Neural cell (in vitro differentiated cells): ENCODE measurements around the gene ITGA8. TPM values are rescaled to one million over a fixed set of nuclear protein-coding genes. Genes with fewer than 3 reads are reported as not detected.

Source experiments
- H2AFZ ChIP-seq: fragments of 200-600, 300-800 bp; sonication (generic), shearing (Covaris generic); 2 replicates; pipeline ENCODE4 v1.6.0; 2014; ENCODE audit warnings: low read depth, mild to moderate bottlenecking, antibody characterized with exemption, low read length, moderate library complexity
- H3F3A ChIP-seq: fragments of 200-600 bp; shearing (Covaris generic); 2 replicates; pipeline ENCODE4 v1.6.1; 2016; ENCODE audit warnings: mild to moderate bottlenecking, moderate library complexity, mixed read lengths, antibody characterized with exemption, low read length; ENCODE audit not compliant: insufficient read depth, poor library complexity, severe bottlenecking
- H3K27ac ChIP-seq: fragments of 200-600, 300-800 bp; sonication (generic), shearing (Covaris generic); 2 replicates; pipeline ENCODE4 v1.5.1; 2014; ENCODE audit warnings: mild to moderate bottlenecking, low read length, moderate library complexity
- H3K27me3 ChIP-seq: fragments of 300-800, 200-600 bp; sonication (generic), shearing (Covaris generic); 2 replicates; pipeline ENCODE4 v1.6.0; 2014; ENCODE audit warnings: mild to moderate bottlenecking, low read depth, low read length, moderate library complexity; ENCODE audit not compliant: insufficient read depth
- H3K36me3 ChIP-seq: fragments of 300-800, 200-600 bp; sonication (generic), shearing (Covaris generic); 2 replicates; pipeline ENCODE4 v1.5.1; 2014; ENCODE audit warnings: mild to moderate bottlenecking, antibody characterized with exemption, low read length, moderate library complexity; ENCODE audit not compliant: insufficient read depth
- H3K4me2 ChIP-seq: fragments of 300-800, 200-600 bp; sonication (generic), shearing (Covaris generic); 2 replicates; pipeline ENCODE4 v1.6.0; 2014; ENCODE audit warnings: mild to moderate bottlenecking, low read length
- H3K4me3 ChIP-seq: fragments of 300-800, 200-600 bp; sonication (generic), shearing (Covaris generic); 2 replicates; pipeline ENCODE4 v1.5.1; 2014; ENCODE audit warnings: mild to moderate bottlenecking, low read length, moderate library complexity
- H3K79me2 ChIP-seq: fragments of 200-600 bp; shearing (Covaris generic); replicated peaks from 2 replicates; pipeline ENCODE4 v1.6.0; 2014; ENCODE audit warnings: mild to moderate bottlenecking, low read length, moderate library complexity; ENCODE audit not compliant: insufficient read depth
- H3K9ac ChIP-seq: fragments of 300-800, 200-600 bp; sonication (generic), shearing (Covaris generic); 2 replicates; pipeline ENCODE4 v1.6.1; 2016; ENCODE audit warnings: mild to moderate bottlenecking, low read length, mixed read lengths
- H3K9me2 ChIP-seq: fragments of 200-600 bp; shearing (Covaris generic); 2 replicates; pipeline ENCODE4 v1.6.1; 2016; ENCODE audit warnings: mild to moderate bottlenecking, low read length, mixed read lengths; ENCODE audit not compliant: insufficient read depth
- H3K9me3 ChIP-seq: fragments of 200-600, 300-800 bp; sonication (generic), shearing (Covaris generic); 2 replicates; pipeline ENCODE4 v1.6.1; 2016; ENCODE audit warnings: mild to moderate bottlenecking, mixed run types, low read length, moderate library complexity, mixed read lengths
- H4K20me1 ChIP-seq: fragments of 200-600 bp; shearing (Covaris generic); 2 replicates; pipeline ENCODE4 v1.6.1; 2016; ENCODE audit warnings: mild to moderate bottlenecking, mixed run types; ENCODE audit not compliant: insufficient read depth
- CTCF ChIP-seq: fragments of 450-650 bp; IDR thresholded peaks from 2 replicates; pipeline ENCODE4 v1.5.1; 2014; ENCODE audit warnings: antibody characterized with exemption, mild to moderate bottlenecking, moderate library complexity; ENCODE audit not compliant: poor library complexity, severe bottlenecking
- EP300 ChIP-seq: fragments of 450-650 bp; conservative IDR thresholded peaks from 2 replicates; pipeline ENCODE4 v1.6.1; 2014; ENCODE audit warnings: antibody characterized with exemption, mild to moderate bottlenecking, moderate library complexity; ENCODE audit not compliant: poor library complexity, severe bottlenecking
- EZH2 ChIP-seq: fragments of 200-600, 300-800 bp; shearing (Covaris generic), sonication (generic); IDR thresholded peaks from 2 replicates; pipeline ENCODE4 v1.6.1; 2014; ENCODE audit warnings: antibody characterized with exemption, low read length, borderline replicate concordance, mild to moderate bottlenecking; ENCODE audit not compliant: insufficient read depth, poor library complexity, severe bottlenecking
- MXI1 ChIP-seq: fragments of 450-650 bp; conservative IDR thresholded peaks from 2 replicates; pipeline ENCODE4 v1.6.1; 2014; ENCODE audit warnings: antibody characterized with exemption, mild to moderate bottlenecking; ENCODE audit not compliant: poor library complexity, severe bottlenecking
- POLR2AphosphoS5 ChIP-seq: IDR thresholded peaks from 2 replicates; pipeline ENCODE4 v1.6.1; 2012
- RAD21 ChIP-seq: fragments of 450-650 bp; conservative IDR thresholded peaks from 2 replicates; pipeline ENCODE4 v1.6.1; 2014; ENCODE audit warnings: antibody characterized with exemption, mild to moderate bottlenecking, moderate library complexity
- SMC3 ChIP-seq: fragments of 450-650 bp; conservative IDR thresholded peaks from 2 replicates; pipeline ENCODE4 v1.6.1; 2014; ENCODE audit warnings: antibody characterized with exemption, mild to moderate bottlenecking, moderate library complexity; ENCODE audit not compliant: poor library complexity
- TAF1 ChIP-seq: IDR thresholded peaks from 2 replicates; pipeline ENCODE4 v1.6.1; 2012; ENCODE audit warnings: low read depth
- polyA plus RNA-seq: library from polyadenylated mRNA; depleted of rRNA; stranded (reverse); fragments of >200 nt; gene quantifications from 2 replicates; pipeline ENCODE4 v1.2.3, GENCODE V29; 2014
- TF ChIP-seq, protein P1 (sequence below): IDR thresholded peaks from 2 replicates; pipeline ENCODE4 v1.6.1; 2012; ENCODE audit warnings: borderline replicate concordance

ITGA8 gene
- polyA plus RNA-seq, 1 donor from 2014 or later = 0.11 TPM

GRCh38 chr10:15759265-15759664 lies 39.5 kb upstream of the ITGA8 start:
- H3K9ac ChIP-seq = no peak overlapping the region
- no peaks in the 10 kb centered on the region for H3F3A ChIP-seq
- H3K79me2 ChIP-seq = no peaks in the 10 kb centered on the region
- H3K9me2 ChIP-seq = no peaks in the 10 kb centered on the region
- H3K9me3 ChIP-seq = no peaks in the 10 kb centered on the region
- H4K20me1 ChIP-seq = no peaks in the 10 kb centered on the region
- H2AFZ ChIP-seq = no peak overlapping the region
- H3K27me3 ChIP-seq = no peaks in the 10 kb centered on the region
- no peak for TF ChIP-seq RAD21
- TF ChIP-seq POLR2AphosphoS5 = no peak
- no peak overlapping the region for H3K4me2 ChIP-seq
- no peak overlapping the region for H3K27ac ChIP-seq
- no peaks in the 10 kb centered on the region for H3K36me3 ChIP-seq
- H3K4me3 ChIP-seq = no peak overlapping the region

- H3K9me2 ChIP-seq = no peaks in the 10 kb centered on the region
- no peaks in the 10 kb centered on the region for H3K79me2 ChIP-seq
- H3K27me3 ChIP-seq = no peaks in the 10 kb centered on the region
- H4K20me1 ChIP-seq = no peaks in the 10 kb centered on the region
- no peaks in the 10 kb centered on the region for H3K9me3 ChIP-seq
- no peaks in the 10 kb centered on the region for H3F3A ChIP-seq
- no peaks in the 10 kb centered on the region for H3K36me3 ChIP-seq
- no peak overlapping the region for H3K4me2 ChIP-seq
- no peak overlapping the region for H3K4me3 ChIP-seq
- H2AFZ ChIP-seq = no peak overlapping the region
- TF ChIP-seq POLR2AphosphoS5 = no peak
- TF ChIP-seq TAF1 = no peak
- TF ChIP-seq RAD21 = no peak
- TF ChIP-seq MXI1 = no peak
- no peak for TF ChIP-seq SMC3
- no peak for TF ChIP-seq EZH2
- no peak for TF ChIP-seq CTCF
- no peak for TF ChIP-seq EP300
- TF ChIP-seq, protein P1, sequence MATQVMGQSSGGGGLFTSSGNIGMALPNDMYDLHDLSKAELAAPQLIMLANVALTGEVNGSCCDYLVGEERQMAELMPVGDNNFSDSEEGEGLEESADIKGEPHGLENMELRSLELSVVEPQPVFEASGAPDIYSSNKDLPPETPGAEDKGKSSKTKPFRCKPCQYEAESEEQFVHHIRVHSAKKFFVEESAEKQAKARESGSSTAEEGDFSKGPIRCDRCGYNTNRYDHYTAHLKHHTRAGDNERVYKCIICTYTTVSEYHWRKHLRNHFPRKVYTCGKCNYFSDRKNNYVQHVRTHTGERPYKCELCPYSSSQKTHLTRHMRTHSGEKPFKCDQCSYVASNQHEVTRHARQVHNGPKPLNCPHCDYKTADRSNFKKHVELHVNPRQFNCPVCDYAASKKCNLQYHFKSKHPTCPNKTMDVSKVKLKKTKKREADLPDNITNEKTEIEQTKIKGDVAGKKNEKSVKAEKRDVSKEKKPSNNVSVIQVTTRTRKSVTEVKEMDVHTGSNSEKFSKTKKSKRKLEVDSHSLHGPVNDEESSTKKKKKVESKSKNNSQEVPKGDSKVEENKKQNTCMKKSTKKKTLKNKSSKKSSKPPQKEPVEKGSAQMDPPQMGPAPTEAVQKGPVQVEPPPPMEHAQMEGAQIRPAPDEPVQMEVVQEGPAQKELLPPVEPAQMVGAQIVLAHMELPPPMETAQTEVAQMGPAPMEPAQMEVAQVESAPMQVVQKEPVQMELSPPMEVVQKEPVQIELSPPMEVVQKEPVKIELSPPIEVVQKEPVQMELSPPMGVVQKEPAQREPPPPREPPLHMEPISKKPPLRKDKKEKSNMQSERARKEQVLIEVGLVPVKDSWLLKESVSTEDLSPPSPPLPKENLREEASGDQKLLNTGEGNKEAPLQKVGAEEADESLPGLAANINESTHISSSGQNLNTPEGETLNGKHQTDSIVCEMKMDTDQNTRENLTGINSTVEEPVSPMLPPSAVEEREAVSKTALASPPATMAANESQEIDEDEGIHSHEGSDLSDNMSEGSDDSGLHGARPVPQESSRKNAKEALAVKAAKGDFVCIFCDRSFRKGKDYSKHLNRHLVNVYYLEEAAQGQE = no peak
- H3K9ac ChIP-seq = no peak overlapping the region
- no peak overlapping the region for H3K27ac ChIP-seq
These were observed 38.9 kb upstream of the ITGA8 start for GRCh38 chr10:15758618-15759017.

DNA sequence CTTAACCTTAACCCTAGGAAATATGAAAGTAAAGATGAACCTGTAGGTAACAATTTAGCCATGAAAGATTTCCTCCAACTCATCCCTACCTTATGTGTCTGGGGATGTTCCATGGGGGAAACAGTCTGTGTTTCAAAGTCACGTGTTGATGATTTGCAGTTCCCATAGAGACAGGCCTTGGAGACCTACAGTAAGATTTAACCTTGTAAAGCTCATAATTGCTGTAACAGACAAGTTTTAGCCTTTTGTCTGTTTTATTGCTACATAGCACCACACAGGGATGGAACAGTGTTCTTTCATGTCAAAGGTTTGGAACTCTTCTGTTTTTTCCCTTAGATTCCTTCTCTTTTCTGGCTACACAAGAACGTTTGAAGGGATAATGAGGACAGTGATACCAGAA lies 35.2 kb upstream of the ITGA8 start:
- H3K4me3 ChIP-seq = peak overlapping the region; percentile 6
- H4K20me1 ChIP-seq = no peaks in the 10 kb centered on the region
- no peaks in the 10 kb centered on the region for H3K9me2 ChIP-seq
- no peak overlapping the region for H3K9ac ChIP-seq
- H3K27me3 ChIP-seq = no peaks in the 10 kb centered on the region
- H3K27ac ChIP-seq = peak overlapping the region; percentile 46
- H3K36me3 ChIP-seq = no peaks in the 10 kb centered on the region
- no peaks in the 10 kb centered on the region for H3F3A ChIP-seq
- no peaks in the 10 kb centered on the region for H3K79me2 ChIP-seq
- TF ChIP-seq RAD21 = peak; percentile 39
- TF ChIP-seq SMC3 = peak; percentile 31
- no peak for TF ChIP-seq POLR2AphosphoS5
- TF ChIP-seq CTCF = peak; percentile 42
- no peak for TF ChIP-seq MXI1
- no peak for TF ChIP-seq TAF1
- no peaks in the 10 kb centered on the region for H3K9me3 ChIP-seq
- H3K4me2 ChIP-seq = no peak overlapping the region
- no peak overlapping the region for H2AFZ ChIP-seq
